GM12878 (cell line): Measurements from ENCODE around the gene CASK. TPM values are rescaled to one million over a fixed set of nuclear protein-coding genes. Genes with fewer than 3 reads are reported as not detected.
A peak's percentile ranks its signal among the peaks of the same experiment; 100 is the strongest.

Experiments
- ATAC-seq: fragments of 200-7000 bp; cut with Tn5 transposase; 3 replicates; pipeline ENCODE4 v1.9.1; 2020; ENCODE audit warnings: mild to moderate bottlenecking, moderate library complexity
- BruUV-seq: library from RNA; stranded (reverse); fragments of 400-500 nt; replicated peaks from 2 replicates; lab custom pipeline; 2021; lab: Mats Ljungman, UMichigan
- CTCF ChIA-PET: fragments of 300-600 bp; sonication (Branson Sonifier 250); formaldehyde crosslinking; extraction: SDS; loops from one replicate; lab custom pipeline; 2021; ENCODE audit warnings: inconsistent platforms; lab: Yijun Ruan, JAX
- POLR2A ChIA-PET: fragments of 350-600 bp; formaldehyde crosslinking; extraction: SDS; loops from one replicate; lab custom pipeline; 2021; ENCODE audit warnings: inconsistent platforms; lab: Charles Lee
- RAD21 ChIA-PET: fragments of 300-600 bp; sonication (Branson Sonifier 250); formaldehyde crosslinking; loops from one replicate; lab custom pipeline; 2023; ENCODE audit warnings: antibody characterized with exemption; ENCODE audit not compliant: unreplicated experiment; lab: Charles Lee
- SMC1A ChIA-PET: fragments of 300-600 bp; sonication (Branson Sonifier 250); formaldehyde crosslinking; loops from one replicate; lab custom pipeline; 2023; ENCODE audit not compliant: unreplicated experiment, uncharacterized antibody; lab: Charles Lee
- DNase-seq: peaks from one replicate; pipeline ENCODE4 v3.0.0-alpha.2; 2011; ENCODE audit warnings: low read depth, low spot score
- FAIRE-seq: peaks from 3 replicates; lab custom pipeline; 2011; peaks lifted over from hg19 to GRCh38; lab: Jason Lieb, UNC
- H2AFZ ChIP-seq: 2 replicates; pipeline ENCODE4 v1.6.0; 2011; ENCODE audit warnings: low read depth, low read length, control low read depth; ENCODE audit not compliant: control insufficient read depth
- H3K27ac ChIP-seq: 2 replicates; pipeline ENCODE4 v1.5.1; 2011; ENCODE audit warnings: control low read depth; ENCODE audit not compliant: control insufficient read depth, insufficient read depth
- H3K27me3 ChIP-seq, 2 experiments: replicated peaks in 1 of 2; 2 replicates each; pipeline versions ENCODE4 v1.6.0 to v1.6.1; 2011; ENCODE audit warnings: low read length in 1 of 2; ENCODE audit not compliant: control insufficient read depth in 2 of 2, insufficient read depth in 2 of 2
- H3K36me3 ChIP-seq, 2 experiments: 2 replicates each; pipeline ENCODE4 v1.5.1; 2011; ENCODE audit warnings: low read length in 1 of 2; ENCODE audit not compliant: control insufficient read depth in 2 of 2, insufficient read depth in 2 of 2
- H3K4me1 ChIP-seq: 2 replicates; pipeline ENCODE4 v1.6.1; 2011; ENCODE audit warnings: mild to moderate bottlenecking, low read length, moderate library complexity, mixed read lengths; ENCODE audit not compliant: control insufficient read depth, insufficient read depth
- H3K4me2 ChIP-seq: 2 replicates; pipeline ENCODE4 v1.6.0; 2011; ENCODE audit warnings: control low read depth; ENCODE audit not compliant: control insufficient read depth, insufficient read depth
- H3K4me3 ChIP-seq: fragments of 200-600 bp; sonication (generic); 2 replicates; pipeline ENCODE4 v1.5.1; 2016
- H3K79me2 ChIP-seq: 2 replicates; pipeline ENCODE4 v1.6.0; 2011; ENCODE audit warnings: low read length; ENCODE audit not compliant: control insufficient read depth, insufficient read depth
- H3K9ac ChIP-seq: 2 replicates; pipeline ENCODE4 v1.8.0; 2011; ENCODE audit warnings: low read length, control low read depth, mixed read lengths; ENCODE audit not compliant: control insufficient read depth, insufficient read depth
- H3K9me3 ChIP-seq: replicated peaks from 3 replicates; pipeline ENCODE4 v1.5.1; 2011; ENCODE audit warnings: mild to moderate bottlenecking, low read length; ENCODE audit not compliant: control insufficient read depth, insufficient read depth
- H4K20me1 ChIP-seq: 2 replicates; pipeline ENCODE4 v1.6.0; 2011; ENCODE audit not compliant: control insufficient read depth, insufficient read depth
- LARP7 ChIP-seq: fragments of 450-650 bp; IDR thresholded peaks from 2 replicates; pipeline ENCODE4 v1.6.1; 2017; ENCODE audit warnings: mild to moderate bottlenecking
- NFIC ChIP-seq: IDR thresholded peaks from 2 replicates; pipeline ENCODE4 v1.6.1; 2012; ENCODE audit warnings: low read depth, mild to moderate bottlenecking, inconsistent platforms, low read length, moderate library complexity
- SREBF2 ChIP-seq: IDR thresholded peaks from 2 replicates; pipeline ENCODE4 v1.6.1; 2012; ENCODE audit warnings: mild to moderate bottlenecking, low read length
- TAF1 ChIP-seq: IDR thresholded peaks from 2 replicates; pipeline ENCODE4 v1.6.1; 2011; ENCODE audit warnings: mild to moderate bottlenecking, low read depth, low read length, borderline replicate concordance
- WRNIP1 ChIP-seq: IDR thresholded peaks from 2 replicates; pipeline ENCODE4 v1.6.1; 2011; ENCODE audit warnings: low read depth, low read length, improper control_type of control experiment, borderline replicate concordance
- WGBS: methylation state at CpG from one replicate; pipeline ENCODE4 v1.1.6; 2016; ENCODE audit warnings: low lambda C conversion rate; ENCODE audit not compliant: insufficient replicate concordance, insufficient coverage; ENCODE audit errors: missing lambda C conversion rate; 5-methylcytosine and 5-hydroxymethylcytosine counted together
- in situ Hi-C: fragments of 300-500 bp; cut with MboI; formaldehyde crosslinking; loops from 9 replicates; pipeline ENCODE4 v1.14.3; 2018; ENCODE audit warnings: mixed read lengths
- intact Hi-C: fragments of 100-400 bp; cut with micrococcal nuclease; formaldehyde crosslinking; loops from one replicate; pipeline ENCODE4 v1.14.2; 2022; ENCODE audit not compliant: unreplicated experiment
- polyA plus RNA-seq, 11 experiments: library from polyadenylated mRNA; depleted of rRNA in 4 of 11; unstranded in 6 of 11; stranded (reverse) in 5 of 11; fragments of >200 nt; fragmentation: Nextera tagmentation in 4 of 11; fragmentation: Illumina TruSeq in 1 of 11; extraction: Ambion mirVana in 4 of 11; extraction: Trizol in 1 of 11; gene quantifications; 1 replicate in 1 of 11; 2 replicates in 10 of 11; pipeline versions ENCODE4 v1.2.1 to v1.2.3, GENCODE V29; 2011 to 2016; ENCODE audit warnings: inconsistent platforms in 2 of 11, missing spikeins in 2 of 11, low read depth in 1 of 11
- total RNA-seq, 4 experiments: library from RNA; depleted of rRNA in 3 of 4; stranded (reverse); fragments of >200 nt in 3 of 4; fragmentation: Illumina TruSeq in 1 of 4; extraction: Trizol in 1 of 4; gene quantifications; 2 replicates each; pipeline versions ENCODE4 v1.2.1 to v1.2.3, GENCODE V29; 2013 to 2021
- TF ChIP-seq, protein P1 (sequence below): fragments of 450-650 bp; IDR thresholded peaks from 2 replicates; pipeline ENCODE4 v1.6.1; 2018; ENCODE audit warnings: mild to moderate bottlenecking, low read depth, moderate library complexity; ENCODE audit not compliant: partially characterized antibody

CASK gene
- total and polyA plus RNA-seq, 10 of the 15 experiments (the other 5 are each of a cell fraction or from before 2014, with no cell fraction given): 0.60 to 45.9 (median 4.8) TPM

DNA sequence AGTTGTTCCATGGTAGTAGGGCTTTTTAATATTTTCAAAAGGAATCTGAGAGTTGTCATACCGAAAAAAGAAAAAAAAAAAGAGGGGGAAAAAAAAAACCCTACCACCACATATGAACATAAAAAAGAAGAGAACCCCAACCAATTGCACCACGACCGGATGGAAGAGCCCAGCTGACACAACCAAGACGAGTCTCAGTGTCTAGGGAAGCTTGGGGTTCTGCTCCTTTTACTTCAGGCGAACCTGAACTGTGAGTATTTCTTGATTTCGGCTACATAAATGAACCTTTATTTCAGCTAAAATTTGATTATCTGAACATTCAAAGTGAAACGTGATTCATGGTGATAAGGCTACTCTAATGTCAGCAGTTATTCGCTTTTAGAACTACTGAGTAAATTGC is 234.5 kb downstream of the CASK start, which contains the start of gene GPR34:
Gene GPR34, plus strand, starts transcription at position 139 of the 400 bp plus-strand sequence. CDS start 6,661 bp downstream, outside the sequence.
- Histone ChIP-seq H3K79me2 (no peaks in the 10 kb centered on the region), H3K27ac (no peak within 1 kb of the TSS), H2AFZ (no peak within 1 kb of the TSS), H3K27me3 (no peaks in the 10 kb centered on the region), H3K4me2 (peak within 1 kb of the TSS; percentile 6; the same call in 1 of the 2 replicates), H3K9me3 (no peaks in the 10 kb centered on the region), H3K36me3 (no peaks in the 10 kb centered on the region), H3K4me3 (no peak within 1 kb of the TSS), H3K9ac (no peak within 1 kb of the TSS), H3K4me1 (peaks cover 13% of the 10 kb centered on the region), H4K20me1 (no peaks in the 10 kb centered on the region)
- ChIA-PET SMC1A (interaction anchor here (1.1 to 1.5 kb wide), 5 partner anchors 15 to 108 kb away, joined by 3 to 7 read pairs (median 3); no protein-coding TSS in a partner anchor), CTCF (no interaction called here), POLR2A (no interaction called here), RAD21 (interaction anchor here (1.9 kb wide), 1 partner anchor 18 kb away, joined by 6 read pairs; no protein-coding TSS in a partner anchor)
- in situ Hi-C loops: no loop called here
- intact Hi-C loops: no loop called here
- no peak for FAIRE-seq
- BruUV-seq: no TSS peak
- TF ChIP-seq LARP7 (no peak), WRNIP1 (no peak), SREBF2 (no peak), TAF1 (no peak), NFIC (no peak)
- TF ChIP-seq, protein P1, sequence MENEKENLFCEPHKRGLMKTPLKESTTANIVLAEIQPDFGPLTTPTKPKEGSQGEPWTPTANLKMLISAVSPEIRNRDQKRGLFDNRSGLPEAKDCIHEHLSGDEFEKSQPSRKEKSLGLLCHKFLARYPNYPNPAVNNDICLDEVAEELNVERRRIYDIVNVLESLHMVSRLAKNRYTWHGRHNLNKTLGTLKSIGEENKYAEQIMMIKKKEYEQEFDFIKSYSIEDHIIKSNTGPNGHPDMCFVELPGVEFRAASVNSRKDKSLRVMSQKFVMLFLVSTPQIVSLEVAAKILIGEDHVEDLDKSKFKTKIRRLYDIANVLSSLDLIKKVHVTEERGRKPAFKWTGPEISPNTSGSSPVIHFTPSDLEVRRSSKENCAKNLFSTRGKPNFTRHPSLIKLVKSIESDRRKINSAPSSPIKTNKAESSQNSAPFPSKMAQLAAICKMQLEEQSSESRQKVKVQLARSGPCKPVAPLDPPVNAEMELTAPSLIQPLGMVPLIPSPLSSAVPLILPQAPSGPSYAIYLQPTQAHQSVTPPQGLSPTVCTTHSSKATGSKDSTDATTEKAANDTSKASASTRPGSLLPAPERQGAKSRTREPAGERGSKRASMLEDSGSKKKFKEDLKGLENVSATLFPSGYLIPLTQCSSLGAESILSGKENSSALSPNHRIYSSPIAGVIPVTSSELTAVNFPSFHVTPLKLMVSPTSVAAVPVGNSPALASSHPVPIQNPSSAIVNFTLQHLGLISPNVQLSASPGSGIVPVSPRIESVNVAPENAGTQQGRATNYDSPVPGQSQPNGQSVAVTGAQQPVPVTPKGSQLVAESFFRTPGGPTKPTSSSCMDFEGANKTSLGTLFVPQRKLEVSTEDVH: no peak
- 26% methylated on average over 7 of the region's 8 CpGs for WGBS
- peak; percentile 67 for ATAC-seq
- no peak for DNase-seq
